DMS53 treated with DMSO at 0.1 percent for 48 hours (cell line): ENCODE measurements around the gene GPR142.
"Not testable (repeated sequence)": the region's sequence is repeated elsewhere in the genome, so short reads cannot be mapped to it uniquely, and the experiment has no call there.

Experiments used
- DNase-seq: peaks from one replicate; lab custom pipeline; 2025; ENCODE audit not compliant: unreplicated experiment; lab: John Stamatoyannopoulos, UW

GPR142 gene

GRCh38 chr17:74391771-74392170 is 24.5 kb downstream of the GPR142 start:
- DNase-seq = no peak

DNA sequence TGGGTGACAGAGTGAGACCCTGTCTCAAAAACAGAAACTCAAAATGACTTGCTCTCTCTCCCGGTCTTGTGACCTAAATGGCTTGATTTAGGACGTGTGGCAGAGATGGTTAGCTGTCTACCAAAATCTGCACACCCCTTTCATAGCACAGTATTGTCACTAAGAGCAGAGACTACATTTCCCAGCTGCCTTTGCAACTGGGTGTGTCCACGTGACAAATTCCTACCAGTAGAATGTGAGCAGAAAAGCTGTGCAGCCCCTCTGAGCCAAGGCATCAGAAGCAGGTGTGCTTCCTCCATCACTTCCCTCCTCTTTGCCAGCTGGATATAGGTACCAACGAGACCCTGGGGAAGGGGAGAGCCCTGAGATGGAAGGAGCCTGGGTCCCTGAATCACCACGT is 25.5 kb downstream of the GPR142 start:
- DNase-seq = no peak

GRCh38 chr17:74393346-74393942 is 26.1 kb downstream of the GPR142 start:
- no peak for DNase-seq

DNA sequence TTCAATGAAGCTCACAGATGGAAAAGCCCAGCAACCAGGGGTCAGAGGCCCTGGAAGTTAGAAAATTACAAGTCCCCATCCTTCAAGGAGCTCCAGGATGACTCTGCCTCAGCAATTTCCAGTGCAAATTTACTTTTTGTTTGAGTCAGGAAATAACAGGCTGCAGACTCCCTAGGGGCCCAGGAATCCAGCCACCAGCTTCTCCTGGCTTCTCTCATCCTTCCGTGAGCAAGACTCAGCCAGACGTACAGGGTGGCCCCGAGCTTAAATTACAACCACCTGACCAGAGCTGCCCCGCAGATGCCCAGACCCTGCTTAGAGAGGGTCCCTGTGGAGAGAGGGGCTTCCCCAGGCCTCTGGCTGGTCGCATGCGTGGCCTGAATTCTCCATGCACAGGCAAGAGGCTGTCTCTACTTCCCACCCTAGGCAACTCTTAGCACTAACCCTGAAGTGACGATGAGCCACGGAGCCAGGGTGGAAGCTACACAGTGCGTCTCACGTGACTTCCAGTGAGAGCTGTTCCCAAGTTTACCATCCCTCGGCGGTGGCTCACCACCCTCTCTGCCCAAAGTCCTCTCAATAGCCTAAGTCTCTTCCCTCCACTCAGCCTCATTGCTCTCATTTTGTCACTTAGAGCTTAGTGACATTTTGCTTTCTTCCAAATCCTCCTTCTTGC is 27.1 kb downstream of the GPR142 start:
- no peak for DNase-seq

DNA sequence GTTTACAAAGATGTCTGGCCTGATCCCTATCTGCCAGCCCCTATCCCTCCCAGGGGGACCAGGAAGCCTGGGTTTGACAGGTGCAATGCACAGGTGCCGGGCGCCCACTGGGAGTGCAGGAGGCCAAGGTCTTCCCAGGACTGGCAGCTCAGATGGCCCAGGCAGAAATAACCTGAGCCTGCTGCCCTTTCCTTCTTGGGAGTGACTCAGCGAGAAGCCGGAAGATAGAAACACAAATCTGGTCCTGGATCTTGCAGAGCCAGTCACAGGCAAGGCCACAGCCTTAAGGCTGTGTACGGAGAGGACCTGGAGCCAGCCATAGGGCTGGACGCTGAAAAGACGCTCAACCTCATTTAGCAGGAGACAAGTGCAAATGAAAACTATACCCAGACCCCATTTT is 27.7 kb downstream of the GPR142 start:
- no peak for DNase-seq

- DNase-seq = no peak
Measured at GRCh38 chr17:74396567-74396966, 29.3 kb downstream of the GPR142 start.

DNA sequence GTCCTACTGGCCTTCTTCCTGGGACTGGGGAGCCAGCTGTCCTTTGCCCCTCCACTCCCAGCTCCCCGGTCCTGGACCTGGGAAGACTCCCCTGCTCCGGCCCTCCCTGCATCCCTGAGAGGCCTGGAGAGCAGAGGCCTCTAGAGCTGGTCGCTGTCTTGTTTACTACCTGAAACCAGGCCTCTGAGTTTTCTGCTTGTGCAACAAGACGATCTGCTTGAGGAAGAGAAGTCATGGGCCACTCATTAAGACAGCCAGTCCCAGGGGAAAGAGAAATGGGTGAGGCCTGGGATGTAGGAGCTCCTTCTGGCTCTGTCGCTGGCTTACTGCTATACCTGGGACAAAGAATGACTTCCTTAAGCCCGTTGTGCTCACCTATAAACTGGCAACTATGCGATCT is 34.7 kb downstream of the GPR142 start:
- no peak for DNase-seq

DNA sequence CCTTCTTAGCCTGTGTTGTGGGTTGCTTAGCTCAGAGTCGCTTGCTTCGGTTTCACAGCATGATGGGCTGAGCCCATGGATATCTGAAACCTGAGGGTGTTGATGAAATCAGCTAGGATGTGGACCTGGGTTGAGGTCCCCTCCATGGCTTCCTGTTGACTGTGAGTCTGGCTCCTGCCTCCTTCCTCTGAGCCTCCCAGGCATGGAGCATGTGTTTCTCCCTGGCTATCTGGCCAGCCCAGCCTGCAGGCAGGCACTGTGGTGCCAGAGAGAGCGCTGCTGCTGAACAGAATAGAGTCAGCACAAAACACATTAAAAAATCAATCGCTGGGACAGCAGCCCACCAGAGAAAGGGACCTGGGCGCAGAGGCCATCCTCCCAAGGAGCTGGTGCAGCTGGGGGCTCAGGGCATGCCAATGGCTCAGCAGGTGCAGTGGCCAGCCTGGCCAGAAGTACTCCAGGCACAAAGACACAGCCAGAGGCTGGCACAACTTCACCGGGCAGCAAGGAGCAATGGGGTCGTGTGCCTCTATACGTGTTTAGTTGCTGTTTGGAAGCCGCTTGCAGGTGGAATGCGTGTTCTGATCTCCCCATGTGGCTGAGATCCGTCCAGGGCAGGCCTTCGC is 36.3 kb downstream of the GPR142 start:
- DNase-seq = no peak

DNA sequence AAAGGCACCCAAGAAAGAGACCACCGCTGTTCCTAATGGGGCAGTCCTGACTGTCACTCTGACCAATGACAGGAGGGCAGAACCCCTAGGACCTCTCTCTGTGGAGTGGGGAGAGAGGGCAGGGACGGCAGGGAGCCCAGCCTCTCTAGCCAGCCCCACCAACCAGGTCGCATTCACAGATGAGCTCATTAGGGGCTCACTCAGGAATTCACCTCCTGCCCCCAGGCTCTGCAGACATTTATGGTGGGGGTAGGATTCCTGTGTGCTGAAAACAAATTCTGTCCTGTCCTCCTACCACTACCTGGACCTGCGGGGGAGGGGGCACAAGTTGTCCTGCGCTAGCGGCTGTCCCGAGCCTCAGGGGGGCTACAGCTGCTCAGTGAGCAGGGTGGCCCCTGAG is 36.9 kb downstream of the GPR142 start:
- no peak for DNase-seq

DNA sequence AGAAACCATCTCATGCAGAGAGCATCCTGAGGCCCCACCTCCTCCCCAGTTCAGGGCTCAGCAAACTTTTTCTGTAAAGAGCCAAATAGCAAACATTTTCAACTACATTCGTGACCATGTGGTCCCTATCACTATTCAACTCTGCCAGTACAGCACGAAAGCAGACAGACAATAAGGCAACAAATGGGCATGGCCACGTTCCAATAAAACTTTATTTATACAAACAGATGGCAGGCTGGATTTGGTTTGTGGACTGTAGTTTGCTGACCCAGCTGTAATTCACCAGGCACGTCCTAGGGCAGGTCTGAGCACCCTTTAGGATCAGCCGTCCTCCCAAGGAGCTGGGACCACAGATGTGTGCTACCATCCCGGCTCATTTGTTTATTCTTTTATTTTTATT is 37.5 kb downstream of the GPR142 start:
- no peak for DNase-seq

DNA sequence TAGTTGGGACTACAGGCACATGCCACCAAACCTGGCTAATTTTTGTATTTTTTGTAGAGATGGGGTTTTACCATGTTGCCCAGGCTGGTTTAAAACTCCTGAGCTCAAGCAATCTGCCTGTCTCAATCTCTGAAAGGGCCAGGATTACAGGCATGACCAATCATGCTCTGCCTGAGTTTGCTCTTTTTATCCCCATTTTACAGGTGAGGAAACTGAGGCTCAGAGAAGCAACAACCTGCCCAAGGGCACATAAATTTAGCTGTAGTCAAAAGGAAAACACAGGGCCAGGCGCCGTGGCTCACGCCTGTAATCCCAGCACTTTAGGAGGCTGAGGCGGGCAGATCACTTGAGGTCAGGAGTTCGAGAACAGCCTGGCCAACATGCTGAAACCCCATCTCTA is 38.0 kb downstream of the GPR142 start:
- DNase-seq = not testable (repeated sequence)

GRCh38 chr17:74407384-74407783 is 40.1 kb downstream of the GPR142 start:
- no peak for DNase-seq

DNA sequence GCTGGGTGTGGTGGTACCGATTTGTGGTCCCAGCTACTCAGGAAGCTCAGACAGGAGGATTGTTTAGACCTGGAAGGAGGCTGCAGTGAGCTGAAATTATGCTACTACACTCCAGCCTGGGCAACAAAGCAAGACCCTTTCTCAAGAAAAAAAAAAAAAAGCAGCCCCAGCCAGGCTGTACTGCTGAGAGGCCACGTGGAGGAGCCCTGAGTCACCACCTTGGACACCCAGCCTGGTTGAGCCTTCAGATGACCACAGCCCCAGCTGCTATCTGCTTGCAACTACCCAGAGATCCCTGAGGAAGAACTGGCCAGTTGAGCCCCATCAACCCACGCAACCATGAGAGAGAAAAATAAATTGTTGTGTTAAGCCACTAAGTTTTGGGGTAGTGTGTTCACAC is 41.0 kb downstream of the GPR142 start:
- DNase-seq = peak; percentile 74

GRCh38 chr17:74408815-74409214 is 41.5 kb downstream of the GPR142 start:
- DNase-seq = peak; percentile 97

- peak; percentile 40 for DNase-seq
Measured at GRCh38 chr17:74410001-74410443, 42.7 kb downstream of the GPR142 start.

DNA sequence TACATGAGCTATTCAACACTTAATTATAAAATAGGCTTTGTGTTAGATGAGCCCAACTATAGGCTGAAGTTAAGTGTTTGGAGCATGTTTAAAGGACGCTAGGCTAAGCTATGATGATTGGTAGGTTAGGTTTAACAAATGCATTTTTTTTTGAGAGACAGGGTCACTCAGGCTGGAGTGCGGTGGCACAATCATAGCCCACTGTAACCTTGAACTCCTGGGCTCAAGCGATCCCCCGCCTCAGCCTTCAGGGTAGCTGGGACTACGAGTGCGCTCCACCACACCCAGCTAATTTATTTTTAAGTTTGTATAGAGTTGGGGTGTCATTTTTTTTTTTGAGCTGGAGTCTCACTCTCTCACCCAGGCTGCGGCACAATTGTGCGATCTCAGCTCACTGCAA is 45.3 kb downstream of the GPR142 start:
- DNase-seq = no peak

DNA sequence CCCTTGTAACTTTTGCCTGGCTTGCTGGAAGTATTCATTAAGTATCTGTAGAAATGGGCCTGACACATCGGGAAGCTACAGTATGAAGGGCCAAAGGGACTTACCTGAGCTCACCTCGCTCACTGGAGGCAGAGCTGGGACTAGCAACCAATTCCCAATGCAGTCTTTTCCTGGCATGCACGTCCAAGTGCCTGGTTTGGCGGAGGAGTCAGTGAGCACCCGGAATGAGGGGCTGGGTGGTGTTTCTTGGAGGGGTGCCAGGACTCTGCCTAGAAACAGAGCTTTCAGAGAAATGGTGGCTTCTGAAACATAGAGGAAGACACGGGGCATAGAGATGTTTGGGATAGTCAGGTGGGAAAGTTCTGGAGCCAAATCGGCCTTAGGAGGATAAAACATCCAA is 46.2 kb downstream of the GPR142 start:
- DNase-seq = no peak

DNA sequence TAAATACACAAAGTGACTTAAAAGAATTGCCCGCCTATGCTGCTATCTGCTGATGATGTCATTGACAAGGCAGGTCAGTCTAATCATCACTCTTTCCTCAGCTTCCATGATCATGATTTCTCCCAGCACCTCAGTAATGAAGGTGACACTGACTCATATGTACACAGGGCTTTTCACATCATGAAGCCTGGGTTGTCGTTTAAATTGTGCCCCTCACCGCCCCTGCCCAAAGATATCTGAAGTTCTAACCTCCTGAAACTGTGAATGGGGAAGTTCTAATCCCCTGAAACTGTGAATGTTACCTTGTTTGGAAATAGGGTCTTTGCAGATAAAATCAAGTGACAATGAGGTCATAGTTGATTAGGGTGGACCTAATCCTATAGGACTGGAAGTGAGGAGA is 47.2 kb downstream of the GPR142 start:
- DNase-seq = no peak

GRCh38 chr17:74415608-74416396 is 48.5 kb downstream of the GPR142 start:
- no peak for DNase-seq

DNA sequence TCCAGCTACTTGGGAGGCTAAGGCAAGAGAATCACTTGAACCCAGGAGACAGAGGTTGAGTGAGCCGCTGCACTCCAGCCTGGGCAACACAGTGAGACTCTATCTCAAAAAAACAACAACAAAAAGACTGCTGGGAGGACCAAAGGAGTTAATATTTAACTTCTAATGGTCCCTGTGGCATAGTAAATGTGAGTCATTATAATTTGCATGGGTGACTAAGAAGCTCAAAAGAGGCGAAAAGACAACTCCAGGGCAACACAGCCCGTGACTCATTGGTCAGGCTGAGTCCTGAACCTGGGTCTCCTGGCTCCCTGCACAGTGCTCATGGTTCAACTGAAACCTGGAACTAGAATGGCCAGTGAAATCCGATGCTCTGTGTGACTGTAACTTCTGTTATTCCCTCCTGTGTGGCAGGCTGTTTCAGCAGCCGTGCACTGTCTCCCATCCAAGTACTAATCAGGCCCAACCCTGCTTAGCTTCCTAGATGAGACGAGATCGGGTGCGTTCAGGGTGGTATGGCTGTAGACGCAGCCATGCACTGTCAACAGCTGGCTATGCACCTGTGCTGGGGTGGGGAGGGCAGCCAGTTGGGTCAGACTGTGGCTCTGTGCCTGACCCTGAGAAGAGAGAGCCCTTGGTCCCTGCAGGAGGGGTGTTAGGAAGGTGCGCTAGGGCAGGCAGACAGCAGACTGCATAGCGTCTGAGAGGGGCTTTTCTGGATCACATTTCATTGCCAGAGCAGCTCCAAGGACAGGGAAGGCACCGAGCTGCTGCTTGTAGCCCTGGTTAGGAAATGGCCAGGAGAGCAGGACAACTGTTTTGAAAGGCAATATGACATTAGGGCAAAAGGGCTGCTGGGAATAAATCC is 50.1 kb downstream of the GPR142 start:
- DNase-seq = peak; percentile 82

DNA sequence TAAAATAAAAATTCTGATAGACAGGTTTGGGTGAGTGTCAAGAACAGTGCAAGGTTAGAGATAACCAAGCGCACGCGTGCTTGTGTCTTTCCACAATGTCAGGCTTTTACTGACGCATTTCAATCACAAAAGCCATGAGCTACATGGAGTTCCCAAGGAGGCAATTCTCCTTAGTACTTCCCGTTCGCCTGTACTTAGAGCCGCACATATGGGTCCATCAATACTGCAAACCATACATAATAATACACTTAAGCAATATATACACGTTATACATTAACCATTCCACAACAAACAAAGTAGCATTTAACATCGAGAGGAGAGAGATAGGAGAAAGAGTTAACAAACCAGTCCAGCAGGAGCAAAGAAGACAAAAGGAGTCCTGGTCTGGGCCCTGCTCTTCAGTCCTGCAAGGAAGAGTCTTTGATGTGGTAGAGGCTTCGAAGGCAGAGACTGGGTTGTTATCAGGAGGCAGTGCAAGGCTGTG is 52.7 kb downstream of the GPR142 start:
- DNase-seq = peak; percentile 37
